T-helper 2 cell (primary cell): ENCODE results near the gene FGGY.
"Not testable (repeated sequence)": the region's sequence is repeated elsewhere in the genome, so short reads cannot be mapped to it uniquely, and the experiment has no call there.

Source experiments
- DNase-seq, 5 experiments: peaks; one replicate each; pipeline versions ENCODE4 v3.0.0 to v3.0.0-alpha.2; 2012 to 2022

FGGY gene

GRCh38 chr1:59596432-59596831, 299.5 kb downstream of the FGGY start:
- no peak for DNase-seq

GRCh38 chr1:59596956-59597355, 300.1 kb downstream of the FGGY start:
- no peak for DNase-seq

GRCh38 chr1:59597420-59598119, 300.7 kb downstream of the FGGY start:
- DNase-seq: no peak

- no peak for DNase-seq
Measured at GRCh38 chr1:59598120-59598440, 301.2 kb downstream of the FGGY start.

- no peak for DNase-seq
Measured at GRCh38 chr1:59601041-59601441, 304.1 kb downstream of the FGGY start.

- no peak for DNase-seq
Measured at GRCh38 chr1:59601811-59602210, 304.9 kb downstream of the FGGY start.

GRCh38 chr1:59604191-59604590, 307.3 kb downstream of the FGGY start:
- no peak for DNase-seq

GRCh38 chr1:59605184-59605583, 308.3 kb downstream of the FGGY start:
- no peak for DNase-seq

GRCh38 chr1:59605761-59606160, 308.9 kb downstream of the FGGY start:
- DNase-seq: no peak

GRCh38 chr1:59609245-59609644, 312.4 kb downstream of the FGGY start:
- DNase-seq: no peak

- DNase-seq: not testable (repeated sequence)
Measured at GRCh38 chr1:59610499-59610898, 313.6 kb downstream of the FGGY start.

GRCh38 chr1:59617434-59617833, 320.5 kb downstream of the FGGY start:
- DNase-seq: no peak

GRCh38 chr1:59619557-59619956, 322.7 kb downstream of the FGGY start:
- DNase-seq: no peak

- DNase-seq: no peak
Measured at GRCh38 chr1:59625384-59625783, 328.5 kb downstream of the FGGY start.

- DNase-seq: no peak
Measured at GRCh38 chr1:59631561-59632255, 334.8 kb downstream of the FGGY start.

GRCh38 chr1:59635097-59635496, 338.2 kb downstream of the FGGY start:
- DNase-seq: no peak

GRCh38 chr1:59638231-59638711, 341.4 kb downstream of the FGGY start:
- DNase-seq: peak in 1 of 5 experiments; percentile 2

- no peak for DNase-seq
Measured at GRCh38 chr1:59639266-59639665, 342.4 kb downstream of the FGGY start.

- DNase-seq: no peak
Measured at GRCh38 chr1:59640851-59641250, 344.0 kb downstream of the FGGY start.

- no peak for DNase-seq
Measured at GRCh38 chr1:59641836-59642235, 344.9 kb downstream of the FGGY start.

- no peak for DNase-seq
Measured at GRCh38 chr1:59643526-59643925, 346.6 kb downstream of the FGGY start.

- no peak for DNase-seq
Measured at GRCh38 chr1:59645893-59646292, 349.0 kb downstream of the FGGY start.

- not testable (repeated sequence) for DNase-seq
Measured at GRCh38 chr1:59653142-59653958, 356.5 kb downstream of the FGGY start.

GRCh38 chr1:59653968-59654367, 357.1 kb downstream of the FGGY start:
- DNase-seq: no peak
